D341Med (cell line): ENCODE results near the gene TNN.

Experiments
- DNase-seq: peaks from one replicate; pipeline ENCODE4 v3.0.0; 2012; ENCODE audit warnings: low spot score

Gene TNN

DNA sequence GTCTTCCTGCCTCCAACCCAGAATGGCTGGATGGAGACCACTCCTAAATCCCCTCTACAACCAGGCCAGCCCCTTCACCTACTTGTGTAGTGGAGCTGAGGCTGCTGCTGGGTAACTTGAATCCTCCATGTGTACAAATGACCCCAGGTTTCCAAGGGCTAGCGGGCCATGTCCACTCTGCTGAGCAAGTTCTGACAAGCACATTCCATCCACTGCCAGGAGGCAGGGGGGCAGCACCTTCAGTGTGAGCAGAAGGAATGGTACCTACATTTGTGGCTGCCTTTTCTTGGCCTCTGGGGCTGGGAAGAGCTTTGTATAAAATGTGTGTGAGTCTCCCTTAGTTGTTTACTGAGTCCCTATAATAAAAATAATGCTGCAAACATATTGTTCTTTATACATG lies 110.4 kb downstream of the TNN start:
- DNase-seq = no peak

DNA sequence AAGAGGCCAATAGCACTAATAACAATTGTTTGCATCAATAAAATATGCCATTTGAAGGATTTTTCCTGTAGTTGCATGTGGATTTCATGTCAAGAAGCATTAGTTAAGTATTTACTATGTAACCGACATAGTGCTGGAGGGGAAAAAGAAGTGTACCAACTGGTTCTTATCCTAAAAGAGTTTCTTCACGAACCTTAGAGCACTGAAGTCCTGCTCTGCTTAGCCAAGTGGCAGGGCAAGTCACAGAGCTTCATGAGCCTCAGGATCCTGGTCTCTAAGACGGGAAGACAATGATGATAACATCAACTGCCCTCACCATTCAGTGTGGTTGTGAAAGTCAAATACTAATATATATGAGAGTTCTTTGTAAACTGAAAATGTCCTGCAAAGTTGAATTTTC lies 110.8 kb downstream of the TNN start:
- DNase-seq = no peak

DNA sequence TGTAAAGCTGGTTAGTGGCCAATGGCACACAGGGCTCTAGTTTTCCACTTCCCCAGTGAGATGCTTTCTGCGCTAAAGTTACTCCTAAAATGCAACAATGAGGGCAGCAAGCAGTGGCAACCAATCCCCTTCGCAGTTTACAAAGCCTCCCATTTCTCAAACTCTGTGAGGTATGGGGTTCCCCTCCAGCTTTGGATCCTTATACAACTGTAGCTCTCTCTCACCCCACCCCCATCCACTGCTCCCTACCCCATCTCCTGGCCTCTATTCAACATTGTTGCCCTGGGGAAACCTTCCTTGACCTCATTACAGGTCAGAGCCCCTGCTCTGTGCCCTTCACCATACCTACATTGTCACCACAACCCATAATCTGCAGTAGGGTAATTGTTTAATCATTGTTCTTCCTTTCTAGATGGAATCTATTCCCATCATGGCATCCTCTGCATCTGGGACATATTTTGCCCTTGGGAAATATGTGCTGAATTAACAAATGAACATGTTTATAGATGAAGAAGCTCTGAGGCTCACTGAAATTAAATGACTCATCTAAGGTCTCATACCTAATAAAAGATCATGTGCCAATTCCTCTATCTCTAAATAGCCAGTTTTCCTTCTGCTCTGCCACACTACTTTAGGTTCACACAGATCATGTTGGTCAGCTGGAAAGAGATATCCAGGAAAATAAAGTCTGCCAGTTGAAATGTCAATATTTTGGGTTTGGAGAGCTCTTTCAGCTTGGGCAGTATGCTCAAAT lies 112.4 kb downstream of the TNN start:
- no peak for DNase-seq

DNA sequence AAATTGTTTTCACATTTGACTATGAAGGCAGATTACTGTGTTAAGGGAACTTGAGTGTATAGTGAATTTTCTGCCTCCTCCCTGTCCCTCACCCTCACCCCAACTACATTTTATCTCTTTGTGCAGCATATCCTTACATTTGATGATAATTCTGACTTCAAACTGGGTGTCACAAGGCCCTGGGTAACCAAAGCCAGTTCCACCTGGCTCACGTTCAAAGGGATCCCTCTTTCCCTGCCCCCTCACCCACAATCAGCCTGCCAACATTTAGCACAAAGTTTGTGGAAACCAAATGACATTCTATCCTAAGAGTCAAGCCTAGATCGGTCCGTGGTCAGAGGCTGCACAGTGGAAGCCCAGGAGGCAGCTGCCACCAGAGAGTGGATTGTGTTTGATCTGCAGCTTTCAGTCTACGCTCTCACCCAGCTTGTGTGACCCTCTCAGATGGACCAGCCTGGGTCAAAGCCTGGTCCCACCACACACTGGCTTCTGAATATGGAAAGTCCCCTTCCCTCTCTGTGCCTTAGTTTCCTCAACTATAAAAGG lies 114.6 kb downstream of the TNN start:
- DNase-seq = no peak

DNA sequence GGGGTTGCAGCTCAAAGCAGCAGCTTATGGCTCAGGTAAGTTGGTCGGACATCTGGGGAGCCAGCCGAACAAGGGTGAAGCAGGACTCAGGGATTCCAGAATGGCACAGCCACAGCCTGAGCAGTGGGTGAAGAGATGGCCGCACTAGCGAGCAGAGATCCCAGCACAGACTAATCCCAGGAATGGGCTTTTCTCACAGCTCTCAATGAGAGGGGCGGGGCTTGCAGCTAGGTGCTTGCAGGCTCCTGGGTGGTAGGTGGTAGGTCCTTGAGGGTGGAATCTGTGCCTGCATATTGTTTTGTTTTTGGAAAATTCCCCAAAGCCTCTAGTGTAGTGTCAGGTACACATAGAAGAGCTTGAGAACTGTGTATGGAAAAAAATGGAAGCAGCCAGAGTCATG lies 116.0 kb downstream of the TNN start:
- no peak for DNase-seq

DNA sequence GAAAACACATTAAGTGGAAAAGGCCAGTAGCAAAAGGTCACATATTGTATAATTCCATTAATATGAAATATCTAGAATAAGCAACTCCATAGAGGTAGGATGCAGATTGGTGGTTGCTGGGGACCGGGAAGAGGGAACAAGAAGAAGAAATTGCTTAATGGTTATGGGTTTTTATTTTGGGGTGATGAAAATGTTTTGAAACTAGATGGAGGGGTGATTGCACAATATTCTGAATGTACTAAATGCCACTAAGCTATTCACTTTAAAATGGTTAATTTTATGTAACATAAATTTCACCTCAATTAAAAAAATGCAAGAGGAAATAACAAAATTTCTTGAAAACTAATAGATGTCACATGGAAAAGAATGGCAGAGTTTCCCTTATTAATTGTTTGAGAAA lies 118.3 kb downstream of the TNN start:
- no peak for DNase-seq

DNA sequence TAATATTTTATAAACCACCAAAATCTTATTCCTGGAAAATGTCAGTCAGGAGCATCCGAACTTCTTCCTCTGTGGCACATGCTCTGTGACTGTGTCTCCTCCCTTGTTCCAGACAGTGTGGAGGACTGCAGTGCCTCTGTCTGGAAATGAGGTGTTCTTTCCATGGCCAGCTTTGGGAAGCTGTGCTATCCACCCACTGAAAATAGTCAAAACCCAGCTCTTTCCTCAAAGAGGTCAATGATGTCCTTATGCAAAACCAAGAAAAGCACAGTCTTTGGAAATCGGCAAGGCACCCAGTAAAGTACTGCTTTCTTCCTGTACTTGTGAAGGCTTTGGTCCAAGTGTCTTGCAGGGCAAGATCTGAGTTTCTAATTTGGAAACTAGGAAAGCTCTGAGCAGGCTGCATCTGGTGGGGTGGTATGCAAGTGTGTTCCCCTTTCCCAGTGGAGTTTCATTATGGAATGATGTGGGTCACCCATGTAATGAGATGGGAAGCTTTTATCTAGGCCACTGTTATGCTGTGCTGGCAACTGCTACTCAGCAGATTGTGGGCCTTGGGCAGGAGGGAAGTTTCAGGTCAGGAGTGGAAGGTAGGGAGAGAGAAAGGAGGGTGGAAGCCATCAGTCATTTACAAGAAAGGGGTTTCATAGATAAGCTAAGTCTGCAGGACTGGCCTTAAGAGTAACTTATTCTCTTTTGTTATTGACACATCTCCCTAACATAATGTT lies 119.0 kb downstream of the TNN start:
- no peak for DNase-seq

DNA sequence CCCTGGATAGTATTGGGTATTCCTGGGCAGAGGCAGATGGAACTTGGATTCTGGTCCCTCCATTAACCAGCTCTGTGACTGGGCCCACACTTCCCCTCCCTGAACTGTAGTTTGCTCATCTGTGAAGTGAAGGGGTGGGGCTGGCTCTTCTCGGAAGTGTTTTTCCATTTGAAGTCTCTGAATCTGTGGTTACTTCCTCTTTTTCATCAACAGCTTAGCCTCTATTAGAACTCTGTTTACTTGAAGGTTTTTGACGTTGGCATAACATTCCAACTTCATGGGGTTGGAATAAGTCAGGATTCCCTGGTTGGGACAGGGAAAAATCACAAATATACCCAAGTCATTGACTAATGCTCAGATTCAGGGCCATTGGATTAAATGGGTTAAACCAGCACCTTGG lies 121.3 kb downstream of the TNN start:
- no peak for DNase-seq

DNA sequence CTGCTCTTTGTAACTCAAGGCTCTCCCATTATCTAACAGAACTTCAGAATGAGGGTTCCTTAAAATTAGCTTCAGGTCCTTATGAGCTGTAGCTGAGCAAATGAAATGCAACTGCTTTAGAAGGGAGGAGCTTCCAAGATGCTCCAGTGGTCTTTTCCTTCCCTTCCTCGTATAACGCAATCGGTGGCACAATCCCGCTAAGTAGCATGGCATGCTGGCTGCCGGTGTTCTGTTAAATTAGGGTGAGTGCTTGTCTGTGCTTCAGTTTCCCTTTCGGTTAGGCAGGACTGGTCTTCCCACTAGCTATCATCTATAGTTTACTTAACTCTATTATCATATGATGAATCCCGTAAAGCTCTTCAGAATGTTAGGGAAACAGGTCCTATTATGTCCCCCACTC lies 124.0 kb downstream of the TNN start:
- no peak for DNase-seq

DNA sequence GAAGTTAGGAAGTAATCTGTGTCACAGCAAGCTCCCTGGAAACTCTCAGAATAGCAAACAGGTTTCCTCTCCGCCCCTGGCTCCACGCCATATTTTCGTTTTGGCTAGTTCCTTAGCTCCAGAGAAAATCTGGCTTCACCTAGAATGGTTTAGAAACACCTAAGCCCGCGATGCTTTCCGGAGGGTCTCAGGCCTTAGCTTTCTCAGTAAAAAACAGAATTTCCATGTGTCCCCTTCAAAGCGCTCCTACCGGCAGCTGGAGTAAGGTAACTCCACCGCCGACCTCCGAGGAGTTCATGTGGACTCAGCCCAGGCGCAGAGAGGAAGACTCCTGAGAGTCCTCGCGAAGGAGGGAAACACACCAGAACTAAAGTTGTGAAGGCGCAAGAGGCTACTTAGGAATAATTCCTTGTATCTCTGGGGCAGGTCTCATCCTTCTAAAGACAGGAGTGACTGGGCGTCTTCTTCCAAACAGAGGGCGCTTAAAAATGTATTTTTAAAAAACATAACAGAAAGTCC lies 124.5 kb downstream of the TNN start:
- DNase-seq = no peak

DNA sequence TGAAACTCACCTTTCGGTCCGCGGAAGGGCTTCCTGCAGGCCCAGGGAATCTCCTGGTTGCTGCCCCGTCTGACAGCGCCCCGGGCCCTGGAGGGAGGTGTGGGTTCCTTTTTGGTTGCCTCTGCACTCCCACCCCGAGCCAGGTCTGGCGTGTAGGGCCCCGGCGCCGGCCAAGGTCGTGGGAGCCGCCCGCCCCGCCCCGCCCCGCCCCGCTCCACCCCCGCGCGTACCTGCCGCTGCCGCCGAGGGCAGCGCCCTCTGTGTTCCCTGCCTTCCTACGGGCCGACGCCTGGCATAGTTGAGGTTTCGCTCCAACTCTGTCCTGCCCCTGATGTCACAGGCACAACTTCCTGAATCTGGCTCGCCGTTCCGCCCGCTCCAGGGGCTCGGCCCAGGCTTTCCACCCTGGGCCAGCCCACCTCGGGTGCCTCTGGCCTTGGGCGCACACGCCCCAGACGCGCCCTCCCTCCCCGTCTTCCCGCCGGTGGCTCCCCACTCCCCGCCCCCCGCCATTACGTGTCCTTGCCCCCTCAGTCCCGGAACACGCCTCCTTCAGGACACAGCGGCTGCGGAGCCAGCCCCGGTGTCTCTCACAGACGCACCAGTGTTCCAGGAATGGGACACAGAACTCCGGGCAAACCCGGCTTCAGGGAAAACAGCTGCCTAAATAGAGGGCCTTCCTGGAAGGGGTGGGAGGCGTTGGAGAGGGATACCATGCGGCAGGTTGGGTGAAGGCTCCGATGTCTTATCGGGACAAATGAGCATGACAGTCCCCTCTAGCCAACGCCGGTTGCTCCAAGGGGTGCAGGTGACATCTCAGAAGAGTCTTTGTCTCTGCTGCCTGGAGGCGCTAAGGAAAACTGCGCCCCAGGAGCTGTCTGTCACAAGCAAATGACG lies 125.2 kb downstream of the TNN start, which contains the start of gene KIAA0040:
KIAA0040 (minus strand) TSS at position 147 of the 897 bp plus-strand sequence. CDS start 31,763 bp downstream, outside the sequence.
- peak; percentile 76 for DNase-seq

DNA sequence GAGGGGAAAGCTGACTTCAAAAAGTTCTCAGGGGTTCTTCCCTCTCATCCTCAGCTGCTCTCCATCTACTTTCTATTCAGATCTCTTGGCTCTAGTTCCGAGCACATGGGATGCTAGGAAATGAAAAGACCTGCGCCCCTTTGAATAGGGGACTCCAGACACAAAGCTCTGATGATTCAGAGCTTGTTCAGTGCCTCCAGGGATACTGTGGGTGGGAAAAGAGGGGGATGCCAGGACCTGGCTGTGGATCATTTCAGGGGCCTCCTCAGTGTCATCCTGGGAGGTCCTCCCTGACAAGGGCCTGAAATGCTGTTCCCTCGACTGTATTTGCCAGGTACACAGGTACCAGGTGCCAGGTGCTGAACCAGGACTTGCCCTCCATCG lies 125.9 kb downstream of the TNN start:
- DNase-seq = no peak

DNA sequence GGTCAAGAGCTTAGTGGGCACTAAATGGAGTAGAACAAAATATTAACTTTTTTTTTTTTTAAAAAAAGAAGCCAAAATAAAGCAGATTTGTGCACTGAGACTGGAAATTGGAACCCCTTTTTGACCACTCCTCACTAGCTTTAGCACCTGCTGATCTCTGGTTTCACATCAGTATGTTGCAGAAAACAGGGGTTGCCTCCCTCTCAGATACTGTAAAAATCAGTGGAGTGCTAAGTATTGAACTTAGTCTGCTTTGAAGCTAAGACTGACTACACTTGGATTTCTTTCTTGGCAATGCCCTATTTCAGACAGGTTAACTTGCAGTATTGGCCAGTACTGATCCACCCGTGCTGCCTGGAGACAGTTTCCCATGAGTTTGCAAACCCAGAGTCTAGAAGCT lies 127.6 kb downstream of the TNN start:
- DNase-seq = no peak

DNA sequence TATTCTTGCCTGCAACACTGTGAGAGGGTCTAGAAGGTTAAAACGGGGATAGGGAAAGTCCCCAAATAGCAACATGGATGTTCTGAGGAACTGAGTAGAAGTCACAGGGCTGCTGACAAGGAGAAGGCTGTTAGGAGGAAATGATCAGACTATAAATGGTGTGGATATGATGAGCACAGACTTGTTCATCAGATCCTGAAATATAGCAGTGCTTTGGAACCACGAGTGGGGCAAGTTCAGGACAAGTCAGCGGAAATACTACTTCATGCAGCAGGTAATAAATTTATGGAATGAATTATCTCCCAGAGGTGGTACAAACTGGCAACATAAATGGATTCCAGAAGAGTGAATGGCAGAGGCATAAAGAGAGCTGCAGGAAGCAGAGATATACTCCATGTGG lies 128.2 kb downstream of the TNN start:
- DNase-seq = no peak

DNA sequence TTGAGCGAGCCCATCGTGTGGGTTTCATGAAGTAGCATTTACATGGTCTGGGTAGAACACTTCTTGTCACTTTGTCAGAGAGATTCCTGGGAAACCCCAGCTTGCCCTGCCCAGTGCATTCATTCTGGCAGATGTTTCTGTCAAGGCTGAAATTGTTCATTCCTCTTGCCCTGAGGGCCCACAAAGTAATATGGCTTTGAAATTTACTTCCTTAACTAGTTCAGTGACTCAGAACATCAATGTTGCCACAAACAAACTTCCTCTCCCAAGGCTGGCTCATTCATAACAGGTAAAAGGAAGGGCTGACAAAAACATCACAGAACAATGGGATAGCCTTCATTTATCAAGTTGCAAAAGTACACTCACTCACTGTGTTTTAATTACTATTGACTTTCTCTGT lies 129.9 kb downstream of the TNN start:
- no peak for DNase-seq
